GM18505 (cell line): ENCODE results near the gene ABCA1.
"Not testable (repeated sequence)": the region's sequence is repeated elsewhere in the genome, so short reads cannot be mapped to it uniquely, and the experiment has no call there.

ENCODE experiments used
- ATAC-seq: cut with Tn5 transposase; IDR thresholded peaks from one replicate; pipeline ENCODE4 v1.9.1; 2021; ENCODE audit not compliant: unreplicated experiment
- POLR2A ChIP-seq: IDR thresholded peaks from 4 replicates; pipeline ENCODE4 v1.6.1; 2011; ENCODE audit warnings: borderline replicate concordance; ENCODE audit not compliant: insufficient read depth, insufficient read length; ENCODE audit errors: extremely low read depth

The ABCA1 gene

GRCh38 chr9:104866191-104866590 is 61.8 kb downstream of the ABCA1 start:
- no peak for TF ChIP-seq POLR2A
- ATAC-seq = no peak

GRCh38 chr9:104864675-104865104 is 63.3 kb downstream of the ABCA1 start:
- ATAC-seq = no peak
- no peak for TF ChIP-seq POLR2A

GRCh38 chr9:104863180-104863883 is 64.6 kb downstream of the ABCA1 start:
- TF ChIP-seq POLR2A = no peak
- ATAC-seq = peak; percentile 73

GRCh38 chr9:104861397-104861796 is 66.6 kb downstream of the ABCA1 start:
- TF ChIP-seq POLR2A = no peak
- ATAC-seq = no peak

GRCh38 chr9:104860263-104860662 is 67.7 kb downstream of the ABCA1 start:
- no peak for ATAC-seq

GRCh38 chr9:104858846-104859245 is 69.1 kb downstream of the ABCA1 start:
- TF ChIP-seq POLR2A = no peak
- no peak for ATAC-seq

More at GRCh38 chr9:104860263-104860662, 67.7 kb downstream of the ABCA1 start:
- no peak for TF ChIP-seq POLR2A

- TF ChIP-seq POLR2A = no peak
- ATAC-seq = no peak
Observed at GRCh38 chr9:104858271-104858670, 69.7 kb downstream of the ABCA1 start.

GRCh38 chr9:104856413-104856941 is 71.5 kb downstream of the ABCA1 start:
- ATAC-seq = no peak
- no peak for TF ChIP-seq POLR2A

- ATAC-seq = no peak
- TF ChIP-seq POLR2A = no peak
Observed at GRCh38 chr9:104855807-104856206, 72.1 kb downstream of the ABCA1 start.

GRCh38 chr9:104855258-104855657 is 72.7 kb downstream of the ABCA1 start:
- ATAC-seq = not testable (repeated sequence)

- no peak for TF ChIP-seq POLR2A
- ATAC-seq = no peak
Observed at GRCh38 chr9:104854613-104855012, 73.3 kb downstream of the ABCA1 start.

- no peak for ATAC-seq
- no peak for TF ChIP-seq POLR2A
Observed at GRCh38 chr9:104853683-104854082, 74.3 kb downstream of the ABCA1 start.

- no peak for ATAC-seq
- no peak for TF ChIP-seq POLR2A
Observed at GRCh38 chr9:104853159-104853558, 74.8 kb downstream of the ABCA1 start.

GRCh38 chr9:104851546-104851920 is 76.4 kb downstream of the ABCA1 start:
- no peak for ATAC-seq
- no peak for TF ChIP-seq POLR2A

GRCh38 chr9:104850786-104851545 is 77.0 kb downstream of the ABCA1 start:
- ATAC-seq = no peak
- TF ChIP-seq POLR2A = no peak

GRCh38 chr9:104849023-104849422 is 78.9 kb downstream of the ABCA1 start:
- ATAC-seq = no peak
- no peak for TF ChIP-seq POLR2A
